Neuron (in vitro differentiated cells): Measurements from ENCODE around the gene TAF11L13.
"Not testable (repeated sequence)": the region's sequence is repeated elsewhere in the genome, so short reads cannot be mapped to it uniquely, and the experiment has no call there.

ENCODE experiments used
- H2AFZ ChIP-seq: one replicate; pipeline ENCODE4 v1.6.1; 2013; ENCODE audit warnings: low read depth, mild to moderate bottlenecking, inconsistent platforms, low read length, moderate library complexity
- H3K27me3 ChIP-seq: one replicate; pipeline ENCODE4 v1.6.1; 2013; ENCODE audit warnings: low read length; ENCODE audit not compliant: insufficient read depth
- H3K36me3 ChIP-seq: one replicate; pipeline ENCODE4 v1.6.1; 2013; ENCODE audit warnings: low read length; ENCODE audit not compliant: insufficient read depth
- H3K4me1 ChIP-seq: one replicate; pipeline ENCODE4 v1.6.1; 2013; ENCODE audit warnings: low read length; ENCODE audit not compliant: insufficient read depth
- H3K4me3 ChIP-seq: 2 replicates; pipeline ENCODE4 v1.5.1; 2013; ENCODE audit warnings: mild to moderate bottlenecking, low read length, moderate library complexity
- H3K9me3 ChIP-seq: one replicate; pipeline ENCODE4 v1.6.1; 2013; ENCODE audit warnings: low read length

TAF11L13 gene

GRCh38 chr5:17631788-17632187 is at the start of gene TAF11L13:
TAF11L13 (plus strand) TSS chr5:17632088.
- H3K36me3 ChIP-seq, H3K27me3 ChIP-seq, H3K9me3 ChIP-seq, H3K4me3 ChIP-seq, H2AFZ ChIP-seq, H3K4me1 ChIP-seq: not testable (repeated sequence)

- H3K4me1 ChIP-seq, H3K36me3 ChIP-seq, H3K27me3 ChIP-seq, H2AFZ ChIP-seq, H3K9me3 ChIP-seq, H3K4me3 ChIP-seq: not testable (repeated sequence)
Observed at GRCh38 chr5:17585658-17586057, 46.2 kb upstream of the TAF11L13 start, which contains the start of gene TAF11L7. TAF11L7 (minus strand) TSS chr5:17585758.

GRCh38 chr5:17590860-17591259 is 41.0 kb upstream of the TAF11L13 start, which contains the start of gene TAF11L8:
TAF11L8 (minus strand) TSS chr5:17590960.
- not testable (repeated sequence) for H2AFZ ChIP-seq

GRCh38 chr5:17594255-17594654 is 37.6 kb upstream of the TAF11L13 start, which contains the start of gene TAF11L9:
TAF11L9 (minus strand) TSS chr5:17594394.
- H3K27me3 ChIP-seq, H2AFZ ChIP-seq, H3K9me3 ChIP-seq, H3K4me3 ChIP-seq, H3K4me1 ChIP-seq, H3K36me3 ChIP-seq: not testable (repeated sequence)

More at GRCh38 chr5:17590860-17591259, 41.0 kb upstream of the TAF11L13 start, which contains the start of gene TAF11L8:
- not testable (repeated sequence) for H3K4me3 ChIP-seq, H3K4me1 ChIP-seq, H3K36me3 ChIP-seq, H3K27me3 ChIP-seq, H3K9me3 ChIP-seq

GRCh38 chr5:17597728-17598127 is 34.2 kb upstream of the TAF11L13 start, which contains the start of gene TAF11L10:
TAF11L10 (minus strand) TSS chr5:17597828.
- H3K4me3 ChIP-seq, H2AFZ ChIP-seq, H3K36me3 ChIP-seq, H3K27me3 ChIP-seq, H3K9me3 ChIP-seq, H3K4me1 ChIP-seq: not testable (repeated sequence)

- H3K9me3 ChIP-seq, H3K4me3 ChIP-seq, H2AFZ ChIP-seq, H3K27me3 ChIP-seq, H3K4me1 ChIP-seq, H3K36me3 ChIP-seq: not testable (repeated sequence)
Observed at GRCh38 chr5:17603880-17604279, 28.0 kb upstream of the TAF11L13 start, which contains the start of gene TAF11L11. TAF11L11 (plus strand) TSS chr5:17604183.

- H3K4me3 ChIP-seq = no peak overlapping the region
- H3K27me3 ChIP-seq = no peaks in the 10 kb centered on the region
- H3K9me3 ChIP-seq = no peaks in the 10 kb centered on the region
- H3K36me3 ChIP-seq = no peaks in the 10 kb centered on the region
- H2AFZ ChIP-seq = no peak overlapping the region
- H3K4me1 ChIP-seq = no peaks in the 10 kb centered on the region
Observed at GRCh38 chr5:17604951-17605350, 26.9 kb upstream of the TAF11L13 start.

GRCh38 chr5:17607461-17607860 is 24.4 kb upstream of the TAF11L13 start:
- H3K36me3 ChIP-seq, H2AFZ ChIP-seq, H3K4me1 ChIP-seq, H3K4me3 ChIP-seq, H3K9me3 ChIP-seq, H3K27me3 ChIP-seq: not testable (repeated sequence)

GRCh38 chr5:17610092-17610491 is 21.8 kb upstream of the TAF11L13 start, which contains the start of gene TAF11L12:
TAF11L12 (plus strand) TSS chr5:17610392.
- not testable (repeated sequence) for H3K4me3 ChIP-seq, H3K27me3 ChIP-seq, H3K9me3 ChIP-seq, H3K4me1 ChIP-seq, H2AFZ ChIP-seq, H3K36me3 ChIP-seq

GRCh38 chr5:17614872-17615605 is 16.8 kb upstream of the TAF11L13 start:
- no peak overlapping the region for H2AFZ ChIP-seq
- no peaks in the 10 kb centered on the region for H3K4me1 ChIP-seq
- no peaks in the 10 kb centered on the region for H3K36me3 ChIP-seq
- no peak overlapping the region for H3K4me3 ChIP-seq
- no peaks in the 10 kb centered on the region for H3K27me3 ChIP-seq
- no peaks in the 10 kb centered on the region for H3K9me3 ChIP-seq

GRCh38 chr5:17619354-17619753 is 12.5 kb upstream of the TAF11L13 start:
- no peaks in the 10 kb centered on the region for H3K27me3 ChIP-seq
- no peak overlapping the region for H3K4me3 ChIP-seq
- H2AFZ ChIP-seq = no peak overlapping the region
- H3K4me1 ChIP-seq = no peaks in the 10 kb centered on the region
- H3K9me3 ChIP-seq = no peaks in the 10 kb centered on the region
- H3K36me3 ChIP-seq = no peaks in the 10 kb centered on the region

GRCh38 chr5:17620627-17621026 is 11.3 kb upstream of the TAF11L13 start:
- H3K9me3 ChIP-seq = no peaks in the 10 kb centered on the region
- H3K27me3 ChIP-seq = no peaks in the 10 kb centered on the region
- no peak overlapping the region for H3K4me3 ChIP-seq
- H3K4me1 ChIP-seq = no peaks in the 10 kb centered on the region
- H2AFZ ChIP-seq = no peak overlapping the region
- no peaks in the 10 kb centered on the region for H3K36me3 ChIP-seq

- H2AFZ ChIP-seq = no peak overlapping the region
- H3K36me3 ChIP-seq = no peaks in the 10 kb centered on the region
- H3K9me3 ChIP-seq = no peaks in the 10 kb centered on the region
- H3K4me3 ChIP-seq = no peak overlapping the region
- no peaks in the 10 kb centered on the region for H3K27me3 ChIP-seq
- no peaks in the 10 kb centered on the region for H3K4me1 ChIP-seq
Observed at GRCh38 chr5:17625686-17626085, 6.2 kb upstream of the TAF11L13 start.

- H3K27me3 ChIP-seq = no peaks in the 10 kb centered on the region
- no peaks in the 10 kb centered on the region for H3K4me1 ChIP-seq
- H3K9me3 ChIP-seq = no peaks in the 10 kb centered on the region
- H2AFZ ChIP-seq = no peak within 1 kb of the TSS
- no peak within 1 kb of the TSS for H3K4me3 ChIP-seq
- no peaks in the 10 kb centered on the region for H3K36me3 ChIP-seq
Observed at GRCh38 chr5:17634160-17634559, 2.3 kb downstream of the TAF11L13 start, which contains the start of gene TAF11L14. TAF11L14 (plus strand) TSS chr5:17634460.
